ENCODE measurements around the gene CYP27B1. TPM values are rescaled to one million over a fixed set of nuclear protein-coding genes. Genes with fewer than 3 reads are reported as not detected.

Gene CYP27B1
- total RNA-seq, 1 donor from 2014 or later, result 4.2 TPM

GRCh38 chr12:57738661-57739237 lies 28.1 kb downstream of the CYP27B1 start, which contains the start of gene AGAP2:
AGAP2 (minus strand) TSS chr12:57738742; CDS start chr12:57738246, 496 bp downstream.
- Mint-ChIP-seq H3K9me3 (no peaks in the 10 kb centered on the region), H3K4me1 (peaks cover 21% of the 10 kb centered on the region), H3K27ac (ENCODE audit: unreplicated experiment) (no peak within 1 kb of the TSS), H3K36me3 (ENCODE audit: low read depth) (no peaks in the 10 kb centered on the region), H3K27me3 (ENCODE audit: low read depth) (peaks cover 88% of the 10 kb centered on the region), H3K4me3 (peak within 1 kb of the TSS; percentile 86)
- TF ChIP-seq CTCF (conservative IDR thresholded peaks at IDR 0.05), result no peak
- DNase-seq (ENCODE audit: low read depth, low spot score), result peak; percentile 45

GRCh38 chr12:57737467-57738460 lies 29.1 kb downstream of the CYP27B1 start:
- Mint-ChIP-seq H3K4me1 (peaks cover 21% of the 10 kb centered on the region), H3K9me3 (no peaks in the 10 kb centered on the region), H3K27ac (ENCODE audit: unreplicated experiment) (no peak overlapping the region), H3K36me3 (ENCODE audit: low read depth) (no peaks in the 10 kb centered on the region), H3K4me3 (no peak overlapping the region), H3K27me3 (ENCODE audit: low read depth) (peaks cover 90% of the 10 kb centered on the region)
- DNase-seq (ENCODE audit: low read depth, low spot score), result peak; percentile 37
- peak; percentile 45 for TF ChIP-seq CTCF (conservative IDR thresholded peaks at IDR 0.05)

GRCh38 chr12:57736741-57737466 lies 30.0 kb downstream of the CYP27B1 start:
- Mint-ChIP-seq H3K4me1 (peaks cover 21% of the 10 kb centered on the region), H3K4me3 (peak overlapping the region; percentile 70), H3K9me3 (no peaks in the 10 kb centered on the region), H3K27me3 (ENCODE audit: low read depth) (peaks cover 91% of the 10 kb centered on the region), H3K36me3 (ENCODE audit: low read depth) (no peaks in the 10 kb centered on the region), H3K27ac (ENCODE audit: unreplicated experiment) (no peak overlapping the region)
- no peak for DNase-seq (ENCODE audit: low read depth, low spot score)
- no peak for TF ChIP-seq CTCF (conservative IDR thresholded peaks at IDR 0.05)

GRCh38 chr12:57735952-57736740 lies 30.7 kb downstream of the CYP27B1 start:
- Mint-ChIP-seq H3K27me3 (ENCODE audit: low read depth) (peaks cover 91% of the 10 kb centered on the region), H3K36me3 (ENCODE audit: low read depth) (no peaks in the 10 kb centered on the region), H3K4me3 (peak overlapping the region; percentile 70), H3K27ac (ENCODE audit: unreplicated experiment) (no peak overlapping the region), H3K4me1 (peaks cover 21% of the 10 kb centered on the region), H3K9me3 (no peaks in the 10 kb centered on the region)
- peak; percentile 39 for DNase-seq (ENCODE audit: low read depth, low spot score)
- peak; percentile 29 for TF ChIP-seq CTCF (conservative IDR thresholded peaks at IDR 0.05)

Data from neural crest cell (in vitro differentiated cells).